ENCODE measurements around the gene TP53I3. TPM values are rescaled to one million over a fixed set of nuclear protein-coding genes. Genes with fewer than 3 reads are reported as not detected.
A peak's percentile ranks its signal among the peaks of the same experiment; 100 is the strongest.
"Not testable (repeated sequence)": the region's sequence is repeated elsewhere in the genome, so short reads cannot be mapped to it uniquely, and the experiment has no call there.

The TP53I3 gene
- total RNA-seq, 1 experiment from 2014 or later: 42.7 TPM

- DNase-seq (ENCODE audit: low read depth): no peak
Measured at GRCh38 chr2:24054366-24055010, 30.1 kb downstream of the TP53I3 start.

- no peak for DNase-seq (ENCODE audit: low read depth)
Measured at GRCh38 chr2:24052951-24053350, 31.7 kb downstream of the TP53I3 start.

- DNase-seq (ENCODE audit: low read depth): no peak
Measured at GRCh38 chr2:24051833-24052232, 32.8 kb downstream of the TP53I3 start.

- peak; percentile 25 for DNase-seq (ENCODE audit: low read depth)
Measured at GRCh38 chr2:24050041-24050979, 34.3 kb downstream of the TP53I3 start.

- peak; percentile 77 for DNase-seq (ENCODE audit: low read depth)
Measured at GRCh38 chr2:24049485-24050021, 35.1 kb downstream of the TP53I3 start, which contains the start of gene FKBP1B. TSS of gene FKBP1B (plus strand) at chr2:24049741. CDS start at chr2:24049850, 109 bp downstream.

- peak; percentile 36 for DNase-seq (ENCODE audit: low read depth)
Measured at GRCh38 chr2:24048769-24049484, 35.7 kb downstream of the TP53I3 start.

- no peak for DNase-seq (ENCODE audit: low read depth)
Measured at GRCh38 chr2:24047703-24048033, 37.0 kb downstream of the TP53I3 start.

- peak; percentile 99 for DNase-seq (ENCODE audit: low read depth)
Measured at GRCh38 chr2:24046930-24047702, 37.5 kb downstream of the TP53I3 start, which contains the start of gene WDCP. TSS of gene WDCP (minus strand) at chr2:24047391. CDS start at chr2:24039494, 7,897 bp downstream.

GRCh38 chr2:24046599-24046929 lies 38.1 kb downstream of the TP53I3 start:
- DNase-seq (ENCODE audit: low read depth): no peak

- DNase-seq (ENCODE audit: low read depth): no peak
Measured at GRCh38 chr2:24045511-24046508, 38.8 kb downstream of the TP53I3 start.

GRCh38 chr2:24043133-24043532 lies 41.5 kb downstream of the TP53I3 start:
- not testable (repeated sequence) for DNase-seq (ENCODE audit: low read depth)

- DNase-seq (ENCODE audit: low read depth): no peak
Measured at GRCh38 chr2:24040511-24040910, 44.1 kb downstream of the TP53I3 start.

GRCh38 chr2:24038786-24039499 lies 45.7 kb downstream of the TP53I3 start:
- no peak for DNase-seq (ENCODE audit: low read depth)

Other genes starting within 250 kb of the TP53I3 start
- gene ATAD2B, start 157.7 kb downstream of the TP53I3 start, total RNA-seq (2014; rRNA removed; shearing (Covaris generic)): 6.0 and 7.6 TPM in 2 replicates
- 19.6 and 24.2 TPM in 2 replicates for gene UBXN2A, start 144.4 kb downstream of the TP53I3 start, total RNA-seq (2014; rRNA removed; shearing (Covaris generic))
- 0.24 TPM in 1 of 2 replicates, not detected in the other for gene MFSD2B, start 74.7 kb downstream of the TP53I3 start, total RNA-seq (2014; rRNA removed; shearing (Covaris generic))
- gene WDCP, start 37.4 kb downstream of the TP53I3 start, total RNA-seq (2014; rRNA removed; shearing (Covaris generic)): 11.7 and 14.2 TPM in 2 replicates
- gene FKBP1B, start 35.1 kb downstream of the TP53I3 start, total RNA-seq (2014; rRNA removed; shearing (Covaris generic)): 10.9 and 15.6 TPM in 2 replicates
- 441 and 501 TPM in 2 replicates for gene SF3B6, start 8.5 kb downstream of the TP53I3 start, total RNA-seq (2014; rRNA removed; shearing (Covaris generic))
- gene PFN4, start 38.5 kb upstream of the TP53I3 start, total RNA-seq (2014; rRNA removed; shearing (Covaris generic)): 2.4 and 3.4 TPM in 2 replicates
- 3.5 and 3.7 TPM in 2 replicates for gene FAM228B, start 38.6 kb upstream of the TP53I3 start, total RNA-seq (2014; rRNA removed; shearing (Covaris generic))
- gene FAM228A, start 90.2 kb upstream of the TP53I3 start, total RNA-seq (2014; rRNA removed; shearing (Covaris generic)): 0.29 and 0.36 TPM in 2 replicates

Measured in RPMI7951 (cell line).